ENCODE data around the gene LYZL1. TPM values are rescaled to one million over a fixed set of nuclear protein-coding genes. Genes with fewer than 3 reads are reported as not detected.

The LYZL1 gene
- total RNA-seq, 1 experiment from 2014 or later = not detected

GRCh38 chr10:29297678-29298077 lies 8.8 kb downstream of the LYZL1 start:
- H3K4me3 ChIP-seq (replicated peaks in 1 of 2; ENCODE audit: low read depth in 1 of 2, low read length in 2 of 2) = no peak overlapping the region
- no TSS peak for BruUV-seq (replicated peaks)
- H3K27me3 ChIP-seq (ENCODE audit: insufficient read depth, low read length) = no peaks in the 10 kb centered on the region
- POLR2A ChIA-PET = no interaction called here
- H3K9ac ChIP-seq (ENCODE audit: low read length) = no peak overlapping the region
- H3K79me2 ChIP-seq (ENCODE audit: insufficient read depth, low read length) = no peaks in the 10 kb centered on the region
- H3K27ac ChIP-seq (ENCODE audit: low read depth, low read length) = no peak overlapping the region
- RAD21 ChIA-PET (ENCODE audit: low non-redundant PET in 1 of 2, low total read pairs in 2 of 2, uncharacterized antibody in 2 of 2, unreplicated experiment in 2 of 2) = no interaction called here
- intact Hi-C loops (cut with micrococcal nuclease) = no loop called here
- ATAC-seq (no peak), DNase-seq (ENCODE audit: low read depth, low spot score) (peak; percentile 6)
- TF ChIP-seq JUND (IDR thresholded peaks at IDR 0.05) = no peak
- peak; percentile 32; the same call in 1 of the 2 replicates for TF ChIP-seq CBX3 (IDR thresholded peaks at IDR 0.05; ENCODE audit: low read depth)
- no peaks in the 10 kb centered on the region for H3K4me1 ChIP-seq (ENCODE audit: control insufficient read depth in 1 of 2, insufficient read depth in 2 of 2, low read length in 2 of 2)
- H3K9me3 ChIP-seq (ENCODE audit: control insufficient read depth in 1 of 2, insufficient read depth in 1 of 2, low read depth in 1 of 2, low read length in 2 of 2) = peaks cover 0 to 6% of the 10 kb centered on the region in 2 experiments; a peak in 2 of 4 replicates
- no peaks in the 10 kb centered on the region for H3K36me3 ChIP-seq (ENCODE audit: control insufficient read depth in 1 of 2, insufficient read depth in 2 of 2, low read length in 2 of 2)
- H4K20me1 ChIP-seq (ENCODE audit: insufficient read depth) = no peaks in the 10 kb centered on the region
- H3K9me2 ChIP-seq (ENCODE audit: insufficient read depth) = no peaks in the 10 kb centered on the region
- CTCF ChIA-PET = no interaction called here
- H3K4me2 ChIP-seq (ENCODE audit: low read length) = no peak overlapping the region
- no peak overlapping the region for H2AFZ ChIP-seq (ENCODE audit: low read depth, low read length, poor library complexity, severe bottlenecking)

- Histone ChIP-seq H3K9me3 (ENCODE audit: control insufficient read depth in 1 of 2, insufficient read depth in 1 of 2, low read depth in 1 of 2, low read length in 2 of 2) (peaks cover 0 to 6% of the 10 kb centered on the region in 2 experiments; a peak in 2 of 4 replicates), H3K36me3 (ENCODE audit: control insufficient read depth in 1 of 2, insufficient read depth in 2 of 2, low read length in 2 of 2) (no peaks in the 10 kb centered on the region), H3K4me2 (ENCODE audit: low read length) (no peak overlapping the region), H3K9me2 (ENCODE audit: insufficient read depth) (no peaks in the 10 kb centered on the region), H2AFZ (ENCODE audit: low read depth, low read length, poor library complexity, severe bottlenecking) (no peak overlapping the region), H3K4me1 (ENCODE audit: control insufficient read depth in 1 of 2, insufficient read depth in 2 of 2, low read length in 2 of 2) (no peaks in the 10 kb centered on the region), H3K9ac (ENCODE audit: low read length) (no peak overlapping the region), H3K27ac (ENCODE audit: low read depth, low read length) (no peak overlapping the region), H3K4me3 (replicated peaks in 1 of 2; ENCODE audit: low read depth in 1 of 2, low read length in 2 of 2) (no peak overlapping the region), H4K20me1 (ENCODE audit: insufficient read depth) (no peaks in the 10 kb centered on the region), H3K79me2 (ENCODE audit: insufficient read depth, low read length) (no peaks in the 10 kb centered on the region), H3K27me3 (ENCODE audit: insufficient read depth, low read length) (no peaks in the 10 kb centered on the region)
- RAD21 ChIA-PET (ENCODE audit: low non-redundant PET in 1 of 2, low total read pairs in 2 of 2, uncharacterized antibody in 2 of 2, unreplicated experiment in 2 of 2) = no interaction called here
- intact Hi-C loops (cut with micrococcal nuclease) = loop anchor here (5.0 to 10.0 kb wide), 2 partner anchors 137 to 869 kb away; no protein-coding TSS in a partner anchor
- ATAC-seq (no peak), DNase-seq (ENCODE audit: low read depth, low spot score) (no peak)
- BruUV-seq (replicated peaks) = no TSS peak
- CTCF ChIA-PET = no interaction called here
- POLR2A ChIA-PET = no interaction called here
- no peak for TF ChIP-seq POLR2AphosphoS5 (IDR thresholded peaks at IDR 0.05; ENCODE audit: low read depth, low read length)
- TF ChIP-seq MAX (IDR thresholded peaks at IDR 0.05) = no peak
- TF ChIP-seq CEBPB (IDR thresholded peaks at IDR 0.05; ENCODE audit: low read depth) = no peak
- TF ChIP-seq EZH2phosphoT487 (IDR thresholded peaks at IDR 0.05; ENCODE audit: borderline replicate concordance) = no peak
- no peak for TF ChIP-seq EGR1 (IDR thresholded peaks at IDR 0.05; ENCODE audit: low read depth)
- no peak for TF ChIP-seq ZBTB33 (IDR thresholded peaks at IDR 0.05; ENCODE audit: extremely low read depth, insufficient replicate concordance, low read length)
- no peak for TF ChIP-seq ZFX (IDR thresholded peaks at IDR 0.05)
- TF ChIP-seq SRF (IDR thresholded peaks at IDR 0.05; ENCODE audit: low read depth) = no peak
- no peak for TF ChIP-seq YY1 (IDR thresholded peaks at IDR 0.05; ENCODE audit: extremely low read depth, insufficient replicate concordance, low read depth, low read length)
- TF ChIP-seq CBX3 (IDR thresholded peaks at IDR 0.05; ENCODE audit: low read depth) = no peak
- TF ChIP-seq POLR2A (IDR thresholded peaks at IDR 0.05; ENCODE audit: borderline replicate concordance, extremely low read depth, insufficient read depth, insufficient read length) = no peak
- no peak for TF ChIP-seq JUND (IDR thresholded peaks at IDR 0.05)
- TF ChIP-seq REST (IDR thresholded peaks at IDR 0.05; ENCODE audit: low read depth) = no peak
- no peak for TF ChIP-seq ZNF274 (IDR thresholded peaks at IDR 0.05; ENCODE audit: low read depth, low read length)
- no peak for TF ChIP-seq SP1 (IDR thresholded peaks at IDR 0.05; ENCODE audit: low read depth)
- TF ChIP-seq FOSL1 (IDR thresholded peaks at IDR 0.05; ENCODE audit: low read depth) = no peak
- no peak for TF ChIP-seq EZH2 (IDR thresholded peaks at IDR 0.05)
Measured at GRCh38 chr10:29301359-29301910, 12.6 kb downstream of the LYZL1 start.
